HG02943 (cell line): ENCODE measurements around the gene RAET1E.
A peak's percentile ranks its signal among the peaks of the same experiment; 100 is the strongest.
"Not testable (repeated sequence)": the region's sequence is repeated elsewhere in the genome, so short reads cannot be mapped to it uniquely, and the experiment has no call there.

Source experiments
- ATAC-seq: cut with Tn5 transposase; IDR thresholded peaks from one replicate; pipeline ENCODE4 v1.9.1; 2021; ENCODE audit warnings: mild to moderate bottlenecking, low read depth, moderate library complexity; ENCODE audit not compliant: unreplicated experiment

RAET1E gene

GRCh38 chr6:149864578-149865535 is 33.1 kb downstream of the RAET1E start:
- ATAC-seq, result peak; percentile 10

DNA sequence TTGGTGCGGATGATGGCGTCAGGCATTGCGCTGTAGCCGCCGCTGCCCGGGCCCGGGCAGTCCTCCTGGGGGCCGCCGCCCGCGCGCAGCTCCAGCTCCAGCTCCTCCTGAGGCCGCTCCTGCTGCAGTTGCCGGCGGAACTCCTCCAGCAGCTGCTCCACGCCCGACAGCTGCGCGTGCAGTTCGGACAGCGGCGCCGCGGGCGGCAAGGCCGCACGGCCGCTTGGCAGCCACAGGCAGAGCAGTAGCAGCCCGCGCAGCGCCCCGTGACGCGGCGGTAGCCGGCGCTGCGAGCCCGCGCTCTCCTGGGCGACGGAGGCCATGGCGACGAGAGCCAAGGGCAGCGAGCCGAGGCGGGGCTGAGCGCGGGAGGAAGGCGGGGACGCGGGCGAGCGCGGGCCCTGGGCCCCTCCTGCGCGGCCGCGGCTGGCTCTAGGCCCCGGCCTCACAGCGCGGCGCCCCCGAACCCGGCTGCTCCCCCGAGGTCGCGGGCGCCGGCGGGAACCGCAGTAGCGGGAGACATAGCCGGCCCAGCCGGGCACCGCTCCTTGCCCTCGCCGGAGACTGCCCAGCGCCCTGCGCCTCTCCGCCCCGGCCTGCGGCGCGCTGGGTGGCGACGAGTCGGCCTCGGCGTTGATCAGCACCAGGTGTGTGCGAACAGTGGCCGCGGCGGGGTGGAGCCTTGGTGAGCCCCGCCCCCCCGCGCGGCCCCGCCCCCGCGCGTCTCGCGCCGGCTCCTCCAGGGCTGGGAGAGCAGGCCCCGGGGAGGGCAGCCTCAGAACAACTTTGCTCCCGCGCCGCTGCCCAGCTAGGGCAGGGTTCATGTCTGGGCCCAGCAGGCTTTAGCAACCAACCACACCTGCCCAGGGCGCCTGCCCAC is 34.0 kb downstream of the RAET1E start, which contains the start of gene LRP11:
LRP11 (minus strand) TSS at position 662 of the 880 bp plus-strand sequence; CDS start at position 323, 339 bp downstream.
- ATAC-seq, result peak; percentile 71

DNA sequence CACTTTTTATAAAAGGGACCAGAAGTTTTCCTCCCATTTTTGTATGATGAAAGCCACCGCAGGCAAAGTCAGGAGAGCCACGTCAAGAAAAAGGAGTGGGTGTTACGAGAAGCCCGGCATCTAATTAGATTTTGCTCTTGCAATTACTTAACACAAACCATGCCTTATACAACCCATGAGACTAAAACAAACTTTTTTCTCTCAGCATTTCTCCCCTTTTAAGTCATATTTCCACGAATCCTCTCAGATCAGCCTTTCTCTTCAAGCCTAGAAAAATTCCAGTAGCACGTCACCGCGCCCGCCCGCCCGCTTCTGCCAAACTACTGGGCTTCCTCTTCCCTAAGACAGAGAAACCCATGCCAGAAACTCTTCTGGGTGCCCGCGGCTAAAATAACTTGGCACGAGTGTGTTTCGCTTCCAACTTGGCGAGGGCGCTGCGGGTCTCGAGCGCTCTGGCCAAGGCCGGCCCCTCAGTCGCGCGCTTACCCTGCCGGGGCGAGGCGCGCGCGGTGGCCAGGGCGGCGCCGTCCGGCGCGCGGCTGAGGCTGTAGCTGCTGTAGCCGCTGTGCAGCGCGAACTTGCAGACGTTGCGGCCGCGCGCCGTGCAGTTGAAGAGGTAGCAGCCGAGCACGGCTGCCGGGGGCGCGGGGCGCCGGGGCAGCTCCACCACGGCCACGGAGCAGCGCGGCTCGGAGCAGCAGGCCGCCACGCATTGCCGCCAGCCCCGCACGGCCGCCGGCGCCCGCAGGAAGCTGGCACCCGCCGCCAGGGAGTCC is 34.8 kb downstream of the RAET1E start:
- ATAC-seq, result no peak

DNA sequence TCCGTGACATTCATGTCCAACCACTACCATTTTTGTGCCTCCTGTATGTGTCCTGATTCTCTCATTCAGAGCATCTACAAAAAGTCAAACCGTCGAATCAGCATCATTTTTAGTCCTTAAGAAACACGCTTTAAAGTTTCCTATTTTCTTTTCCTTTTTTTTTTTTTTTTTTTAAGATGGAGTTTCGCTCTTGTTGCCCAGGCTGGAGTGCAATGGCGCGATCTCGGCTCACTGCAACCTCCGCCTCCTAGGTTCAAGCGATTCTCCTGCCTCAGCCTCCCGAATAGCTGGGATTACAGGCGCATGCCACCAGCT is 35.5 kb downstream of the RAET1E start:
- ATAC-seq, result not testable (repeated sequence)

GRCh38 chr6:149861603-149862423 is 36.1 kb downstream of the RAET1E start:
- no peak for ATAC-seq

DNA sequence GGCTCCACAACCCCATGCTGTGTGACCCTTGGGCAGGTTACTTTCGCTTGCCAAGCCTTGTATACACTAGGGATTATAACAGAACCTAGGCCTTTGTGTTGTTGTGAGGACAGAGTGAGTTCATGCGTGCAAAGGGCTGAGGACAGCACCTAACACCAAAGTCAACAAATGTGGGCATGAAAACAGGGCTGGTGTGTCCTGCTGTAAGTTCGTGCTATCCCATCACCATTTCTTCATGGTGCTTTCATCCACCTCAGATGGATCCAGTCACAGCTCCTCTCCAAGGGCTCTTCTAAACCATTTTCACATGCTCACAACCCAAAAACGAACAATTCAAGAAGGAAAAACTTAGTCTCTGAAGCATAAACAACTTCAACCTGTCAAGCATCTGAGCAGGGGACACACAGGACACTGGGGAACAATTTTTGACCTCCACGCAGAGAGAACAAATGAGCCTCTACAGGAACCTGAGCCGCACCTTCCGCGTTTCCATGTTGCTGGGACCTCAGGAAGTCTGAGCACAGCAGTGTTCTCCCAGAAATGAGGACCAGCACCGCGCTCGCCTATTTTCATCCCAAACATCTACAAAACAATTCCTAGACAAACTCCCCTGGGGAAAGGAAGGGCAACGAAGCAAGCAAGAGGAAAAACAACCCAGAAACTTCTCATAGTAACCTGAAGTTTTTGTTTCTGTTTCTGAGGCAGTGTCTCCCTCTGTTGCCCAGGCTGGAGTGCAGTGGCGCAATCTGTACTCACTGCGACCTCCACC is 36.9 kb downstream of the RAET1E start:
- no peak for ATAC-seq

GRCh38 chr6:149860513-149860833 is 37.4 kb downstream of the RAET1E start:
- no peak for ATAC-seq

DNA sequence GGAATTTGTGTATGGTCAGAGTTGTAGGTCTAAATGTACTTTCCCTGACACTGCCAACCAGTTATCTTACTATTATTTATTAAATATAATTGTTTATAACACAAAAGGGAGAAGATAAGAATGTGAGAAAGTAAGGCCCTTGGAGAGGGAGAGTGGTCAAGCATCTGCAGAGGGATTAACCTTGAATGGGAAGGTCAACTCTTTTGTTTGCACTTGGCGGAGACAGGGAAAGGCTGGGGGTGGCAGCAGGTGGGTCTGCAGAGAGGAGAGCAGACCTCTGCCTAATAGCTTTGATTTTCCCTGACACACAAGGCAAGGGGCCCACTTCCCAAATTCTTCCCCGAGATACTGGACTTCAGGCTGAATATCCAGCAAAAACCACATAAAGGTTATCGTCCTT is 38.0 kb downstream of the RAET1E start:
- no peak for ATAC-seq

DNA sequence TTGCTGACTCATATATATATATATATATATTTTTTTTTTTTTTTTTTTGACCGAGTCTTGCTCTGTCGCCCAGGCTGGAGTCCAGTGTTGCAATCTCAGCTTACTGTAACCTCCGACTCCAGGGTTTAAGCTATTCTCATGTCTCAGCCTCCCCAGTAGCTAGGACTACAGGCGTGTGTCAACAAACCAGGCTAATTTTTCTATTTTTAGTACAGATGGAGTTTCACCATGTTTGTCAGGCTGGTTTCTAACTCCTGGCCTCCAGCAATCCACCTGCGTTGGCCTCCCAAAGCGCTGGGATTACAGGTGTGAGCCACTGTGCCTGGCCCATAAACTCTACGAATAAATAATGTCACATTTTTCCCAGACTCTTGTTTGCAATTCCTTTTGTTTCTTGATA is 38.5 kb downstream of the RAET1E start:
- ATAC-seq, result no peak

- ATAC-seq, result no peak
Observed at GRCh38 chr6:149857541-149857940, 40.4 kb downstream of the RAET1E start.

DNA sequence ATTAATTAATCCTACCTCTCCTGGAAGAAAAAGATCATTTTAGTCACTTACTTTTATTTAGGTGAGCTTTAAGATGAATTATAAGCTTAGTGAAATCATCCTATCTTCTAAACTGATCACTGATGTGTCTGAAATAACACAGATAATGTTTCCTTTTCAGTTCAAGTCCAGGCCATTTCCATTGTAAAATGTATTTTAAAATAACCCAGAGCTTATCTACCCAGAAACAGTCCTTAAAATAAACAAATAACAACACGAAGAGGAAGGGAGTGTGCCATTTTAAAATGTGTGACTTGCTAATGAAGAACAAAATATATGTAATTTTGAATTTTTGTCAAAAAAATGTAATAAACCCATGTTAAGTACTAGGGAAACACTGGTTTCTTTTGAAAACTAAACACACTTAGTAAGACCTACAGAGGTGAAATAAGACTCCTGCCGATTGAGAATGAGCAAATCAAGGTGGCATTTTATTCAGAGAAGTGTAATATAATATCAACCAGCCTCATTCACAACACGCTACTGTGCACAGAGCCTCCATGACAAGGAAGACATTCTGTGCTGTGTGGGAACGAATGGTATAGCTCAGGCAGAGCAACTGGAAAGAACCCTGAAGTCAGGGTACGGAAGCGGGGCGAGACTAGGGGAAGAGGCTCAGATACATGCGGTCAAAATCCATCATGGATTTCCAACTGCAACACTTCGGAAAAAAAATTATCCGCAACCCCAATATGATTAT is 41.5 kb downstream of the RAET1E start:
- no peak for ATAC-seq

GRCh38 chr6:149855741-149856140 is 42.2 kb downstream of the RAET1E start:
- no peak for ATAC-seq

- ATAC-seq, result no peak
Observed at GRCh38 chr6:149855040-149855654, 42.8 kb downstream of the RAET1E start.

DNA sequence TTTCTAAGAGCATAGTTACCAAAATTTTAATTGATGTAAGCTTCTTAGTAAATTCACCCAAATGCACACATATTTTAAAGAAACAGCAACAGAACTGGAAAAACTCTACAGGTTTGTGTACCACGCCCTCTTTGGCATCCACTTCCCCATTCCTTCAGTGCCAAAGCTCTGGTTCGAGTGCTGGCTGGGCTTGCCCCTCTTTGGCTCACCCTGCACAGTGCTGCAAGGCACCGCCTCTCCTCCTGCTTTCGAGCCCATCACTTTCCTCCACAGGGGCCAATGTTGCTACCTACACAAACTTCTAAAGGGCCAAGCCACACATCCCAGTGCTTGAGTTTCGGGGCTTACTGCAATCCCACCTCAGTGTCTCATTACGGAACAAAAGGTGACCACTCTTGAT is 43.4 kb downstream of the RAET1E start:
- no peak for ATAC-seq

GRCh38 chr6:149854017-149854416 is 43.9 kb downstream of the RAET1E start:
- not testable (repeated sequence) for ATAC-seq

DNA sequence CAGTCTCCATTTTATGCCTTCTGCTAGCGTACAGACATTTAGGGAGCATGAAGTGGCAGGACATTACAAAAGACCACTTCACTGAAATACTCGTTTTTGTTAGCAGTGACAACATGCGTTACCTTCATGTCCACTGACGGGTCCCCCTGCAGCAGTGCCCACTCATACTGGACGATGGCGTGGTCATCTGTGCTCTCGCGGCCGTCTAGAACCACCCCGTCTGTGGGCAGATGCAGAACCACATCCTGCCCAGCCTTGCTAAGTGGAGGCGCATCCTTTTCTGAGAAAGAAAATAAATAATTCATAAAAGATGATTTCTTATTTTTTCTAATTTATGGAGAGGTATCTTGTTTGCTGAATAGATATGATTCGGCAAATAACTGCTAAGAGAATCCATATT is 45.0 kb downstream of the RAET1E start:
- no peak for ATAC-seq

DNA sequence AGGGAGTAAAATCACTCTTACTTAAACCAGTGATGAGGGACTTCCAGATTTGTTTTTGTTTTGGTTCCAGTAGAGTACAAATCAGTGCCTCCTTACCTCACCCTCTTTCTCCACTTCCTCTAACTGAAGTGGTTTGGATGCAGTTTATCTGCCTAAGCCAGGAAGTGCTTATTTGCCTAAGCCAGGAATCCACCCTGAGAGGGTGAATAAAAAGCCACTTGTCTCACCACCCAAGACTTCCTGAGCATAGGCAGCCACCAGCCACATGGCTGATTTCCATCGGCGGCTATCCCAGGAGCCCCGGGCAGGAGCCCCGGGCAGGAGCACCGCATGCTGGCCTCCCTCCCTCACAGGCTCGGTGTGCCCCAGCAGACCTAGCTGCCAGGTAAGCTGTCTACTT is 45.7 kb downstream of the RAET1E start:
- no peak for ATAC-seq

- ATAC-seq, result no peak
Observed at GRCh38 chr6:149851461-149852110, 46.3 kb downstream of the RAET1E start.
